Sigmoid colon (tissue), 4 donors: ENCODE results near the gene P2RY14.

Experiments used
- CTCF ChIP-seq, 4 experiments: fragments of 450-650 bp in 3 of 4; fragments of 200-600 bp in 1 of 4; IDR thresholded peaks; one replicate each; pipeline ENCODE4 v1.5.1; 2016 to 2019; ENCODE audit warnings: antibody characterized with exemption in 4 of 4, mild to moderate bottlenecking in 3 of 4, moderate library complexity in 2 of 4
- EP300 ChIP-seq, 4 donors: sonication (generic); formaldehyde crosslinking; IDR thresholded peaks; one replicate each; pipeline ENCODE4 v1.6.1; 2017; ENCODE audit warnings: antibody characterized with exemption in 4 of 4
- POLR2A ChIP-seq, 2 donors: fragments of 450-650 bp; IDR thresholded peaks; one replicate each; pipeline ENCODE4 v1.6.1; 2016; ENCODE audit warnings: antibody characterized with exemption in 2 of 2, mild to moderate bottlenecking in 2 of 2, moderate library complexity in 2 of 2
- POLR2AphosphoS5 ChIP-seq, 4 donors: sonication (generic); formaldehyde crosslinking; IDR thresholded peaks; one replicate each; pipeline ENCODE4 v1.6.1; 2017; ENCODE audit warnings: antibody characterized with exemption in 4 of 4

GRCh38 chr3:151256749-151257148, 21.6 kb downstream of the P2RY14 start:
- TF ChIP-seq EP300 (IDR thresholded peaks at IDR 0.05) = no peak
- no peak for TF ChIP-seq CTCF (IDR thresholded peaks at IDR 0.05)
- no peak for TF ChIP-seq POLR2A (IDR thresholded peaks at IDR 0.05)
- no peak for TF ChIP-seq POLR2AphosphoS5 (IDR thresholded peaks at IDR 0.05)
